Measurements from ENCODE around the gene SULT4A1. TPM values are rescaled to one million over a fixed set of nuclear protein-coding genes. Genes with fewer than 3 reads are reported as not detected.

Gene SULT4A1
- total and polyA plus RNA-seq, 10 of the 15 experiments (the other 5 are each of a cell fraction or from before 2014, with no cell fraction given): not detected

GRCh38 chr22:43889860-43890253, 27.5 kb upstream of the SULT4A1 start:
- Histone ChIP-seq H3K36me3 (ENCODE audit: control insufficient read depth in 2 of 2, insufficient read depth in 2 of 2, low read length in 1 of 2) (no peaks in the 10 kb centered on the region), H2AFZ (ENCODE audit: control insufficient read depth, low read depth, low read length) (no peak overlapping the region), H3K27ac (ENCODE audit: control insufficient read depth, insufficient read depth) (no peak overlapping the region), H4K20me1 (ENCODE audit: control insufficient read depth, insufficient read depth) (no peaks in the 10 kb centered on the region; the same call in 1 of the 2 replicates), H3K4me1 (ENCODE audit: control insufficient read depth, insufficient read depth, low read length) (peaks cover under 1% of the 10 kb centered on the region), H3K4me2 (ENCODE audit: control insufficient read depth, insufficient read depth) (no peak overlapping the region), H3K4me3 (no peak overlapping the region), H3K9ac (ENCODE audit: control insufficient read depth, insufficient read depth, low read length) (no peak overlapping the region), H3K79me2 (ENCODE audit: control insufficient read depth, insufficient read depth, low read length) (no peaks in the 10 kb centered on the region), H3K9me3 (replicated peaks; ENCODE audit: control insufficient read depth, insufficient read depth, low read length) (no peaks in the 10 kb centered on the region), H3K27me3 (replicated peaks in 1 of 2; ENCODE audit: control insufficient read depth in 2 of 2, insufficient read depth in 2 of 2, low read length in 1 of 2) (peaks cover 11% of the 10 kb centered on the region in 2 experiments)
- POLR2A ChIA-PET: no interaction called here
- no TSS peak for BruUV-seq (replicated peaks)
- no peak for FAIRE-seq
- intact Hi-C loops (cut with micrococcal nuclease; ENCODE audit: unreplicated experiment) (loop anchor here (10.0 kb wide), 1 partner anchor 145 kb away; no protein-coding TSS in a partner anchor), in situ Hi-C loops (cut with MboI) (no loop called here)
- ATAC-seq: no peak
- RAD21 ChIA-PET (ENCODE audit: unreplicated experiment): no interaction called here
- DNase-seq (ENCODE audit: low read depth, low spot score): no peak
- TF ChIP-seq JUND (IDR thresholded peaks at IDR 0.05; ENCODE audit: low read depth, low read length): no peak
- CTCF ChIA-PET: interaction anchor here (1.4 kb wide), 1 partner anchor 56 kb away, joined by 3 read pairs; no protein-coding TSS in a partner anchor
- WGBS (ENCODE audit: insufficient coverage, insufficient replicate concordance, low lambda C conversion rate, missing lambda C conversion rate): 12% methylated on average over 4 of the region's 4 CpGs
- SMC1A ChIA-PET (ENCODE audit: uncharacterized antibody, unreplicated experiment): no interaction called here

GRCh38 chr22:43889201-43889859, 27.0 kb upstream of the SULT4A1 start:
- H2AFZ ChIP-seq (ENCODE audit: control insufficient read depth, low read depth, low read length): no peak overlapping the region
- ATAC-seq (no peak), DNase-seq (ENCODE audit: low read depth, low spot score) (no peak), FAIRE-seq (no peak)
- RAD21 ChIA-PET (ENCODE audit: unreplicated experiment): no interaction called here
- 14% methylated on average over 14 of the region's 16 CpGs for WGBS (ENCODE audit: insufficient coverage, insufficient replicate concordance, low lambda C conversion rate, missing lambda C conversion rate)
- H3K9me3 ChIP-seq (replicated peaks; ENCODE audit: control insufficient read depth, insufficient read depth, low read length): no peaks in the 10 kb centered on the region
- no peak overlapping the region for H3K9ac ChIP-seq (ENCODE audit: control insufficient read depth, insufficient read depth, low read length)
- H3K27me3 ChIP-seq (replicated peaks in 1 of 2; ENCODE audit: control insufficient read depth in 2 of 2, insufficient read depth in 2 of 2, low read length in 1 of 2): peaks cover 11% of the 10 kb centered on the region in 2 experiments
- CTCF ChIA-PET: interaction anchor here (1.4 kb wide), 1 partner anchor 57 kb away, joined by 3 read pairs; no protein-coding TSS in a partner anchor
- H3K79me2 ChIP-seq (ENCODE audit: control insufficient read depth, insufficient read depth, low read length): no peaks in the 10 kb centered on the region
- H3K4me2 ChIP-seq (ENCODE audit: control insufficient read depth, insufficient read depth): no peak overlapping the region
- peaks cover 6% of the 10 kb centered on the region for H3K4me1 ChIP-seq (ENCODE audit: control insufficient read depth, insufficient read depth, low read length)
- intact Hi-C loops (cut with micrococcal nuclease; ENCODE audit: unreplicated experiment) (loop anchor here (10.0 kb wide), 1 partner anchor 145 kb away; no protein-coding TSS in a partner anchor), in situ Hi-C loops (cut with MboI) (no loop called here)
- POLR2A ChIA-PET: no interaction called here
- SMC1A ChIA-PET (ENCODE audit: uncharacterized antibody, unreplicated experiment): no interaction called here
- no peaks in the 10 kb centered on the region for H3K36me3 ChIP-seq (ENCODE audit: control insufficient read depth in 2 of 2, insufficient read depth in 2 of 2, low read length in 1 of 2)
- H4K20me1 ChIP-seq (ENCODE audit: control insufficient read depth, insufficient read depth): no peaks in the 10 kb centered on the region; the same call in 1 of the 2 replicates
- no peak overlapping the region for H3K27ac ChIP-seq (ENCODE audit: control insufficient read depth, insufficient read depth)
- BruUV-seq (replicated peaks): no TSS peak
- no peak overlapping the region for H3K4me3 ChIP-seq
- TF ChIP-seq NR2C2 (IDR thresholded peaks at IDR 0.05; ENCODE audit: borderline replicate concordance, control insufficient read depth, insufficient read length, low read depth) (no peak), ZBED1 (IDR thresholded peaks at IDR 0.05; ENCODE audit: borderline replicate concordance) (no peak), E2F8 (IDR thresholded peaks at IDR 0.05; ENCODE audit: low read depth, partially characterized antibody) (no peak), IRF4 (IDR thresholded peaks at IDR 0.05; ENCODE audit: low read depth, low read length) (no peak), MXI1 (IDR thresholded peaks at IDR 0.05; ENCODE audit: low read depth, low read length) (no peak), MTA2 (IDR thresholded peaks at IDR 0.05; ENCODE audit: low read depth) (no peak), RFX5 (IDR thresholded peaks at IDR 0.05; ENCODE audit: low read depth, low read length) (no peak), SMARCA5 (IDR thresholded peaks at IDR 0.05) (no peak), MYB (IDR thresholded peaks at IDR 0.05; ENCODE audit: borderline replicate concordance, low read depth, low read length) (no peak), PKNOX1 (IDR thresholded peaks at IDR 0.05) (no peak), LARP7 (IDR thresholded peaks at IDR 0.05) (no peak), KDM1A (IDR thresholded peaks at IDR 0.05; ENCODE audit: borderline replicate concordance) (no peak), ASH2L (IDR thresholded peaks at IDR 0.05; ENCODE audit: borderline replicate concordance, low read depth) (no peak)

Data from GM12878 (cell line).